ENCODE results near the gene ANTXR1.
A peak's percentile ranks its signal among the peaks of the same experiment; 100 is the strongest.
"Not testable (repeated sequence)": the region's sequence is repeated elsewhere in the genome, so short reads cannot be mapped to it uniquely, and the experiment has no call there.

ANTXR1 gene

GRCh38 chr2:69168144-69168813 lies 155.3 kb downstream of the ANTXR1 start:
- no peak for DNase-seq

DNA sequence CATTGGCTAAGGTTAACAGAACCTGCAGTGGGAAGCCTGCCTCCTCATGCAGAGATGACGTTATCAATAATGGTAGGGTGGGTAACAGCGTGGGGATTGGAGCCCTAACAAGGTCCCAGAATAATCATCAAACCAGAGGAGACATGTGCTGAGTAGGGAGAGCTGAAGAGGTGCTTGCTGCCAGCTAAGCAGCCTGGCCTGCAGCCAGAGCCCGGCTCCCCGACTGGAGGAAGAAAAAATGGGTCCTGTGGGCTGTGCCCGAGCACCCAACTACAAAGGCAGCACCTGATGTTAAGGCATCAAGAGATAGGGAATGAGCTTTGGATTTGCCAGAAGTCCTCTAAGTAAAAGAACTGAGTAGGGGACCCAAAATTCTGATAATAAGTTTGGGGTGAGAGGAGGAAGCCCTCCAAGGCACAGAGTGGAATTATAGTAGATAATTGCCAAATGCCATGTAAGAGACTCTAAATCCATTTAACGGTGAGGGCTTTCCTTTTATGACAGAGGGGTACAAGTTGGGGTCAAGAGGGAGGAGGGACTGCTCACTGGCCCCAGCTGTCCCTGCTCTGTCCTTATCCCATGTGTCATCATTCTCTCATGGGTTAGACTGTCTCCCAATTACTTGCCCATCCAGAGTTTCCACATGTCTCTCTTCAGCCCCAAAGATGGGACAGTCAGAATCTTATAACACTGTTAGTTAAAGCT lies 156.1 kb downstream of the ANTXR1 start:
- no peak for DNase-seq

DNA sequence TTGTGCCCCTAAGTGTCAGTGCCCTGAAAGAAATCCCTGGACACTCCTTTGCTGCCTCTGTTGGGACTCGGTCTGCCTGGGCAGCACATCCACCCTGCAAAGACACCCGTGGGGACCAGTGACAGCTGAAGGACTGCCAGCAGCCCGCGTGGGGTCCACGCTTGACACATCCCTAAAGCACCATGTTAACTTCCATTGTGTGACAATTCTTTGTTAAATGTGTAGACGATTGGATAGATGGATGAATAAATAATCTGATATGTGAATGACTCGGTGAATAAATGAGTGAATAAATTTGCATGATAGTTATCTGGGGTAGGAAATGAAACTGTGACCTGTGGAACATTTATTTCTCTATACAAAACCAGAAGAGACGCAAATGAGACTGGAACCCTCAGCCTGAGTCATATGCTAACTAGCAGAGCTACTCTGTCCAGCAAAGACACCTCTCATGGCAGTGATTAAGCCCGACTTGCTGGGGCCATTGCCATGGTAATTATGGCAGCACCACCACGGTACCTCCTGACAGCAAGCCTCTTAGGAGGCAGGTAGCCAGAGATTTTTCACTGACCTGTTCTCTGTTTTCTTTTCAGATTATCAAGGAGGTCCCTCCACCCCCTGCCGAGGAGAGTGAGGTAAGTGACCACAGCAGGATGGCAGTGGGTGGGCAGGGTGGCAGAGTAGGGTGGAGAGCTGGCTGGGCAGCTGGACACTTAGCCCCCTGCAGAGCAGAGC lies 156.8 kb downstream of the ANTXR1 start:
- DNase-seq: peak; percentile 36

GRCh38 chr2:69170661-69171060 lies 157.7 kb downstream of the ANTXR1 start:
- DNase-seq: no peak

GRCh38 chr2:69171116-69171896 lies 158.3 kb downstream of the ANTXR1 start:
- no peak for DNase-seq

DNA sequence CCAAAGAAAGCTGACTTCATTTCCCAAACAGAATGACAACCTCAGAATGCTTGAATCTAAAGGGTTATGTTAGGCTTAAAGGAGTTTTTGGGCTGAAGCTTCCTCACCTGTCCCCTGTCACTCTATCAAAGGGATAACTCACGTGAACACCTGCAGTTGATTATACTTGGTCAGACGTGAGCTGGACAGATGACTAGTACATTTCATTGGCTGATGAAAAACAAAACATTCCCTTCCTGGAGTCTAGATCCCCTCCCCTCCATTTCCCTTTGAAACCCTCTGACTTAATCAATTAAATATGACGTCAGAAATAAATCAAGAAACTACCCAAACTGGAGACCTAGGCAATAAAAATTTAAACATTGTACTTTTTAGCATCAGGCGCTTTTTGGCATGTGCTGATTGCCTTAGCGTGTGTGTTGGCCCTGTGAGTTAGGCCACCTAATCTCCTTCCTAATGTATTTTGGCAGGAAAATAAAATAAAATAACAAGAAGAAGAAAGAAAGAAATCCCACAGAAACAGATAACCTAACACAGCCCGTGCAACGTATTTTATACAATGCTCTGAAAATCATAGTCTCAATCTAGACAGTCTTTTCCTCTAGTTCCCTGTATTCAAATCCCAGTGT lies 159.0 kb downstream of the ANTXR1 start:
- DNase-seq: no peak

- no peak for DNase-seq
These were observed 160.7 kb downstream of the ANTXR1 start for GRCh38 chr2:69173706-69174105.

GRCh38 chr2:69174211-69174610 lies 161.2 kb downstream of the ANTXR1 start:
- not testable (repeated sequence) for DNase-seq

- no peak for DNase-seq
These were observed 163.1 kb downstream of the ANTXR1 start for GRCh38 chr2:69175790-69176715.

GRCh38 chr2:69177063-69177771 lies 164.2 kb downstream of the ANTXR1 start:
- peak; percentile 89 for DNase-seq

DNA sequence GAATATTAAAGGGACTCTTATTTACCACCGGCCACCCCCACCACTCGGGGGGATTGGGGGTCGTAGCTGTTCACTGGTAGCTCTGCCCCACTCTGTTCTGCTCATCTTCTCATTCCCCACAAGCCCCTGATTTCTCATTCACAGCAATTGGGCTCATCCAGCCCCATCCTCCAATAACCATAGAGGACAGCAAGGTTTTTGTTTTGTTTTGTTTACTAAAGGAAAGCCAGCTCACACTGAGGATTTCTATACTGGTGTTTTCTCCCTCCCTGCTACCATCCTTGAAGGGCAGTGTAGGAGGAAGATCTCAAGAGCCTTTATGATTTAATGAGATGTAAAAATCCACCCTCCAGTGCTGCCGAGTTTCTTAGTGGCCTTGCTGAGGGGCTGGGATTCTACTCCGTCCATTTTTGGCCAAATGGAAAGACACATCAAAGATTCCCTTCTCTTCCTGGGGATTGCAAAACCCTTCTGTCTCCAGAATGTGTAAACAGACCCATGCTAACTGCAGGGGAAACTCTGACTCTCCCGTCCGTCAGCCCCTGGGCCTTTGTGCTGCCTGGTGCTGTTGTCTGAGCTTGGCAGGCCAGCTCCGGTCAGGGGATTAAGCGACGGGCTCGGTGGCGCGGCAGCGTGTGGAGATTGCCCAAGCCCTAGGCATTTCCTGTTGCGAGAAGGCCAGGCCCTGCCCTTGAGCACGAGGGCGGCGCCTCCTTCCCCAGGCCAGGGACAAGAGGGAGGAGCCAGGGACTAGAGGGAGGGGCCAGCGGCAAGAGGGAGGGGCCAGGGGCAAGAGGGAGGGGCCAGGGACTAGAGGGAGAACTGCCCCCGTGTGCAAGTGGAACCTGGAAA lies 165.0 kb downstream of the ANTXR1 start:
- DNase-seq: peak; percentile 92

DNA sequence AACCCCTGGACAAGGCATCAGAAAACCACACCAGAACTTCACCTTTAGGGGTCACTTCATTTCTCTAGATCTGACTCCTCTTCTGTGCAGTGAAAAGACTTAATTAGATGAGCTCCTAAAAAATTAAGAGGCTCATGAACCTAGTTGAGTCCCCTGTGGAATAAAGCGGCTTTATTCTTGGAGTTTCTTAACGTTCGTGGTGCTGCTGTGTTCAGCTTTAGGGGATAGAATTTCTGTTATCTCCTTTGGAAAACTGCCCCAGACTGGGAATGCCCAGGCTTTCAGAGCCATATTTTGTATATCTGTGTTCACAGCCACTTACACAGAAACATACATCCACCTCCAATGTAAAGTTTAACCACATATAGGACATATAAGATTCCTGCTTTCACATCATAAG lies 165.8 kb downstream of the ANTXR1 start:
- no peak for DNase-seq

DNA sequence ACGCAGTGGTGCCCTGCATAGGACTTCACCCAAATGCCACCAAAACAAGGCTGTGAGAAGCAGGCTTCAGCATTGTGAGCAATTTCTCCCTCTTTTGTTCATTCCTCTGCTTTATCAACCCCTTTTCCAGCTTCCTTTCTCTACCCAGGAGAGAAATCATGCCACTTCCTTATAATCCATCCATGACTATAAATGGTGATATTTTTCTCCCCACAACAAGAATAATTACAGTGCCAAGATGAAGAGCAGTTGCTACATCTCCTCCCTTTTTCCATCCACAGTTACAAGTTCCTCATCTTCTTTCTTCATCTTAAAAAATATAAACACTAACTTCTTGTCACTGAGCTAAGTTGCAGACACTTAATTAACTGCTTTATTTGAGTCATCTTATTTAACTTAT lies 167.2 kb downstream of the ANTXR1 start:
- DNase-seq: peak; percentile 11

GRCh38 chr2:69180974-69181373 lies 168.0 kb downstream of the ANTXR1 start:
- no peak for DNase-seq

DNA sequence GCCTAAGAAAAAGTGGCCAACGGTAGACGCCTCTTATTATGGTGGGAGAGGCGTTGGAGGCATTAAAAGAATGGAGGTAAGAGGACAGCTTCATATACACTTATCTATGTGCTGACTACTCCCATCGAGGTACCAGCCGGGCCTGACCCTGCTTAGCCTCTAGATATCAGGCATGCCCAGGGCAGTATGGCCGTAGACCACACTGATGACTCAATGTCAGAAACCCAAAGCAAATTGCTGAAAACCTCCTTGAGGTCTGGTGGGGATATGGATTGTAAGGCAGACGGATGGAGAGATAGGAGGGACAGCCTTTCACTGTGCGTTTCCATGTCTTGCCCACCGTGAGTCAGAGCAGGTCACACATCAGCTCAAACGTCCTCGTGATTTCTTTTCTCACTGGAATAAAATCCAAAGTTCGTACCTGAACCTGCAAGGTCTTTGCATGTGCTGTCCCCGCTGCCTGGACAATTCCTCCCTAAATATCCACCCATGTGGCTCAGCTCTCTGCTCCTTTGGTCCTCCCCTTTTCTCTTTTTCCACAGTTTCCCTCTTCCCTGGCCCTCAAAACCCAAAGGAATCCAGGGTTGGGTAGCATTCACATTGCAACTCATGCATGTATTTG lies 168.9 kb downstream of the ANTXR1 start:
- DNase-seq: no peak

- no peak for DNase-seq
These were observed 170.7 kb downstream of the ANTXR1 start for GRCh38 chr2:69183659-69184058.

DNA sequence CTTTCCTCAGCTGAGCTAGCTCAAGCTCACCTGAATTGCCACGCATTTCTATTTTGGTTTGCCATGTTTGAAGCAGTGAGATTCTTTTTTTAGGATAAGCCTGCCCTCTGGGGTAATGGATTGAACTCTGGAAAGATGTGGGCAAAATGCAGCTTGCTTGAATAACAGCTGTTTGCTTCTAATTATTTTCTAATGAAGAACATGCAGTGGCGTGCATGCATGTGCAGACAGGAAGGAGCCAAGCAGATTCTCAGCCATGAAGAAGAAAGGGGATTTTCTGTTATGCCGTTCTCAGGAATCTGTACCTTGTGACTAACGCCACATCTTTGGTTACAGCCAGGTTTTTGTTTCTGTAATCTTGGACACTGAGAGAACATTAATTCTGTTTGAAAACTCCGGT lies 171.2 kb downstream of the ANTXR1 start:
- no peak for DNase-seq

- peak; percentile 27 for DNase-seq
These were observed 172.8 kb downstream of the ANTXR1 start for GRCh38 chr2:69185807-69186206.

- no peak for DNase-seq
These were observed 173.6 kb downstream of the ANTXR1 start for GRCh38 chr2:69186614-69187013.

All from suppressor macrophage treated with lipopolysaccharide for 4 hours (primary cell).